ENCODE data around the gene PSG1. TPM values are rescaled to one million over a fixed set of nuclear protein-coding genes. Genes with fewer than 3 reads are reported as not detected.
"Not testable (repeated sequence)": the region's sequence is repeated elsewhere in the genome, so short reads cannot be mapped to it uniquely, and the experiment has no call there.

PSG1 gene
- total RNA-seq, 2 experiments from 2014 or later, result not detected

DNA sequence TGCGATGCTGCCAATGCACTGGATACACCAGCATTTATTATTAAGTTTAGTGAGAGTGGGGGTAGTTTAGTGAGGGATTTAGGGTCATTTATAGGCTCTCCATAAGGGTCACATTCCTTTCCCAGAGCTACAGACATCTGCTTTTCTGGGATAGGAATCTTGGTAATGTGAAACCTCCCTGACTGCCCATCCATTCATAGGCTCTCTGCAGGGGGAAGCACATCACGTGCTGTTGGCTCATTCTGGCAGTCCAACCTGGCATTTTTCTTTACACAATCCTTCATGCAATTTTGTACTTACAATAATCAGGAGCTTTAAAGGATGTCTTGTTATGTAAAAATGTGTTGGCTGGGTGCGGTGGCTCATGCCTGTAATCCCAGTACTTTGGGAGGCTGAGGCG lies 21.0 kb upstream of the PSG1 start:
- H3K27me3 Mint-ChIP-seq; ATAC-seq; DNase-seq; H3K4me1 Mint-ChIP-seq; H3K9me3 Mint-ChIP-seq (ENCODE audit: low read depth); CTCF ChIA-PET; H3K36me3 Mint-ChIP-seq; H3K4me3 Mint-ChIP-seq; H3K27ac Mint-ChIP-seq: not testable (repeated sequence)

DNA sequence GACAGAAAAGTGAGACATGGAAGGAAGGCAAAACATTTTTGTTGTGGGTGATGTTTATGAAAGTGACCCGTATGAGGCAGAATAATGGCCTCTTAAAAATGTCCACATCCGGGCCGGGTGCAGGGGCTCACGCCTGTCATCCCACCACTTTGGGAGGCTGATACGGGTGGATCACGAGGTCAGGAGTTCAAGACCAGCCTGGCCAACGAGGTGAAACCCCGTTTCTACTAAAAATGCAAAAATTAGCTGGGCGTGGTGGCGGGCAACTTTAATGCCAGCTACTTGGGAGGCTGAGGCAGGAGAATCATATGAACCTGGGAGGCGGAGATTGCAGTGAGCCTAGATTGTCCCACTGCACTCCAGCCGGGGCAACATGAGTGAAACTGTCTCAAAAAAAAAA lies 20.2 kb upstream of the PSG1 start:
- H3K27ac Mint-ChIP-seq; H3K4me1 Mint-ChIP-seq; H3K4me3 Mint-ChIP-seq; ATAC-seq; H3K9me3 Mint-ChIP-seq (ENCODE audit: low read depth); H3K27me3 Mint-ChIP-seq; DNase-seq; H3K36me3 Mint-ChIP-seq; CTCF ChIA-PET: not testable (repeated sequence)

- ATAC-seq; DNase-seq; H3K9me3 Mint-ChIP-seq (ENCODE audit: low read depth); H3K36me3 Mint-ChIP-seq; H3K4me3 Mint-ChIP-seq; H3K27ac Mint-ChIP-seq; CTCF ChIA-PET; H3K4me1 Mint-ChIP-seq; H3K27me3 Mint-ChIP-seq: not testable (repeated sequence)
Measured at GRCh38 chr19:42899110-42899509, 19.6 kb upstream of the PSG1 start.

- H3K27me3 Mint-ChIP-seq; CTCF ChIA-PET; H3K36me3 Mint-ChIP-seq; DNase-seq; ATAC-seq; H3K27ac Mint-ChIP-seq; H3K9me3 Mint-ChIP-seq (ENCODE audit: low read depth); H3K4me1 Mint-ChIP-seq; H3K4me3 Mint-ChIP-seq: not testable (repeated sequence)
Measured at GRCh38 chr19:42898656-42899055, 19.1 kb upstream of the PSG1 start.

DNA sequence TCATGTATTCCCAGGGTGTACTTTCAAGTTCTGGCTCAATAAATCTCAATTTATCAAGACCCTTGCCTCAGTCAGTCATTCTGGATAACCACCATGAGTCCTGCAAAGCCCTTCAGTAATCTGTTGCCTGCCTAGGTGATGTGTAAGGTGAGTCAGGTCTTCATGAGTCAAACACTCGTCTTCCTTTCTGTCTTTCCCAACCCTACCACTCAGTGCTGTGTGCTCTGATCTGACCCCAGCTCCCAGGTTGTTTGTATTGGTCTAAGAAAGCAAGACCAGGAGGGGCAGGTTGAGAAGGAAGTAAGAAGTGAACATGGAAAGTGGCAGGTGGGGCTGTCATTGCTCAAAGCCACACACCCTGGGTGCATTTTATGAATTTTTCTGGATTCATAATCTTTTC lies 18.2 kb upstream of the PSG1 start:
- H3K36me3 Mint-ChIP-seq; H3K27me3 Mint-ChIP-seq; DNase-seq; H3K27ac Mint-ChIP-seq; H3K4me1 Mint-ChIP-seq; H3K4me3 Mint-ChIP-seq; CTCF ChIA-PET; ATAC-seq; H3K9me3 Mint-ChIP-seq (ENCODE audit: low read depth): not testable (repeated sequence)

DNA sequence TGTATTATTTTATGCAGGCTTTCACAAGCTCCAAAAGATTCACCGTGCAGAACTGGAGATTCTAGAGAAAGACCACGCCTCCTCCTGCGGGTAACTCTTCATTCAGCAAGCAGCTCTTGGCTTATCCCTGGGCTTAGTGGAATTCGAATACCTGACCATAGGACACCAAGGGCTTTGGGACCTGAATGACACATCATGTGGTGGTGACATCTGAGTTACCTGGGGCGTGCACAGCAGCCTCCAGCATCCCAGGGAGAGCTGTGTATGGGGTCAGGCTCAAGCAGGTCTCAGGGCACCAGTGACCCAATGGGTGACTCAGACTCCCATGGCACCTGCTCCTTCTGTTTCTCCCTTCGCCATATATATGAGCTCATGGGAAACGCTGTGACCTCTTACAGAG lies 10.9 kb upstream of the PSG1 start:
- H3K27me3 Mint-ChIP-seq; H3K9me3 Mint-ChIP-seq (ENCODE audit: low read depth); DNase-seq; H3K27ac Mint-ChIP-seq; H3K4me1 Mint-ChIP-seq; CTCF ChIA-PET; H3K36me3 Mint-ChIP-seq; H3K4me3 Mint-ChIP-seq; ATAC-seq: not testable (repeated sequence)

DNA sequence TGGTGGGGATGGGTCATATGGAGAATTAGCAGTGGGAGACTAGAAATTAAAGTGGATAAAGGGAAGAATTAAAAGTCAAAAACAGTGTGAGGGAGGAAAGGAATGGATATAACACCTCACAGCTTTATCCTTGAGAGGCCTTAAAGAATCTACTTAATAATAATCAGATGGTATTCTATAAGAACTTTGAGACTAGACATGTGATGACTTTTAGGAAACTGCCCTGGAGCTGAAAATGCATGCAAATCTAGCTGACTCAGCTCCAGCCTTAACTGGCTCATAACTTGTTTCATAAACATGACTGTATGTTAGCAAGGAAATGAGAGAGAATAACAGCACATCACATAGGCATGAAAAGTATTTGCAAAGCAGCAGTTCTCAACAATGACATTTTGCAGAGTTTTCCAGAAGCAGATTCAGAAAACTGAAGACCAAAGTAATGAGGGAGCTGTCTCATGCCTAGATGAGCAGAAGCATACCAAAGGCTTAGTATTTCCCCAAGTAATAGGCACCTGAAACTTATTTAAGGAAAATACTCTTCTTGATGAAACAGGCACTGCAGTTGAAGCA lies 8.4 kb upstream of the PSG1 start:
- CTCF ChIA-PET; H3K27ac Mint-ChIP-seq; H3K36me3 Mint-ChIP-seq; H3K4me1 Mint-ChIP-seq; DNase-seq; H3K9me3 Mint-ChIP-seq (ENCODE audit: low read depth); H3K4me3 Mint-ChIP-seq; ATAC-seq: not testable (repeated sequence)
- peaks cover 16% of the 10 kb centered on the region for H3K27me3 Mint-ChIP-seq

- H3K27ac Mint-ChIP-seq; H3K4me1 Mint-ChIP-seq; H3K4me3 Mint-ChIP-seq; DNase-seq; H3K36me3 Mint-ChIP-seq; ATAC-seq; CTCF ChIA-PET; H3K9me3 Mint-ChIP-seq (ENCODE audit: low read depth): not testable (repeated sequence)
- H3K27me3 Mint-ChIP-seq, result peaks cover 16% of the 10 kb centered on the region
Measured at GRCh38 chr19:42882730-42883129, 3.2 kb upstream of the PSG1 start.

DNA sequence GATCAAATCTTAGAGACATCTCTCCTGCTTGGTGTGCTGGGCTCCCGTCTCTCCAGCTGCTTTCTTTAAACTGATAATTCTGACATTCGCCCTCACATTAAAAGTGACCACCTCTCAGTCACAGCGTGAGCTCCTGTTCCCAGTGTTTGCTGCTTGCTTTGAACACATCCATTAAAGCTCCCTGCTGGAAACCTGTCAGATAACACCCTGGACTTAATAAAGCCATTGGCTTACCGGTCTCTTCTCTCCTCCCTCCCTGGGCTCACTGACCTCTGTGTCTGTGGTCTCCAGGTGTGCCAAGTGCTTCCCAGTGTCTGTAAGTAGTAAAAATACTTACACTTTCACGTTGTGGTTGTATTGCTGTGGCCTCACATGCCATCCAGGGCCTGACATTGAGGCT lies 2.5 kb upstream of the PSG1 start:
- H3K9me3 Mint-ChIP-seq (ENCODE audit: low read depth); DNase-seq; H3K27ac Mint-ChIP-seq; ATAC-seq; H3K4me3 Mint-ChIP-seq; CTCF ChIA-PET; H3K4me1 Mint-ChIP-seq; H3K36me3 Mint-ChIP-seq: not testable (repeated sequence)
- H3K27me3 Mint-ChIP-seq, result peaks cover 16% of the 10 kb centered on the region

DNA sequence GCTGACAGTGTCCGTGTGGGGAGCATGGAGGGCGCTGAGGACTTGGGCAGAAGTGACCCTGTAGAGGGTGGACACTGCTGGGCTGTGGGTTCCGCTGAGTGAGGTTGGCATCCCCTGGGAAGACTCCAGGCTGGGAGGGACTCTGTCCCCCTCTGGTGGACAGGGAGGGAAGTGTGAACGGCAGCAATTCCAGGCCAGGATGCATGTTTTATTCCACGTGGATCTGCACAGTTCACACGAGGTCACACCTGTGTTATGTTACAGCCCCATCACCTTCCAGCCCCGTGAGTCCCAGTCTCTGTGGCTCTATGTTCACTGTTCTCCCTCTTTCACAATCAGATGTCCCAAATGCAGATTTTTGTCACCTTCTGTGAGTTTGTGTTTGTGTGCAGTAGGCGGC lies 1.8 kb upstream of the PSG1 start:
- H3K4me1 Mint-ChIP-seq; H3K36me3 Mint-ChIP-seq; H3K27ac Mint-ChIP-seq; CTCF ChIA-PET; H3K9me3 Mint-ChIP-seq (ENCODE audit: low read depth); H3K4me3 Mint-ChIP-seq; ATAC-seq; DNase-seq: not testable (repeated sequence)
- peaks cover 16% of the 10 kb centered on the region for H3K27me3 Mint-ChIP-seq

DNA sequence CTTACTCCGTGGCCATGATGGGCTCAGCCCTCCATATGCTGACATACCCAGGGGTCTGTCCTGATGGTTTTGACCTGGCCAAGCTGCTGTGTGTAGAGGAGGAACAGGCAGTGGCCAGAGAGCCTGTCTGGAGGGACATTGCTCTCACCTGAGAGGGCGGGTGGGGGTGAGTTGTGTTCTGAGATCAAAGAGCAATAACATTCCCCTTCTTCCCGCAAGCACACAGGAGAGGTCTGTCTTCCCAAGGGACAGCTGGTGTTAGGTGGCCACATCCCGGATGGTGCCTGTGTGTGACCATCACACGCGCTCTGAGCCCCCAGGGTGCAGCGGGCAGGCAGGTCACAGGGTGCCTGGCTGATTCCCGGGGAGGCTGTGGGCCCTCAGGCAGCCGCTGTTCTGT lies 1.1 kb upstream of the PSG1 start:
- H3K27me3 Mint-ChIP-seq, result peaks cover 11% of the 10 kb centered on the region
- H3K4me3 Mint-ChIP-seq; CTCF ChIA-PET; H3K36me3 Mint-ChIP-seq; H3K4me1 Mint-ChIP-seq; H3K9me3 Mint-ChIP-seq (ENCODE audit: low read depth); DNase-seq; ATAC-seq; H3K27ac Mint-ChIP-seq: not testable (repeated sequence)

GRCh38 chr19:42876596-42876995 lies 2.9 kb downstream of the PSG1 start:
- H3K4me3 Mint-ChIP-seq; DNase-seq; H3K27me3 Mint-ChIP-seq; H3K36me3 Mint-ChIP-seq; ATAC-seq; H3K27ac Mint-ChIP-seq; CTCF ChIA-PET; H3K4me1 Mint-ChIP-seq; H3K9me3 Mint-ChIP-seq (ENCODE audit: low read depth): not testable (repeated sequence)

DNA sequence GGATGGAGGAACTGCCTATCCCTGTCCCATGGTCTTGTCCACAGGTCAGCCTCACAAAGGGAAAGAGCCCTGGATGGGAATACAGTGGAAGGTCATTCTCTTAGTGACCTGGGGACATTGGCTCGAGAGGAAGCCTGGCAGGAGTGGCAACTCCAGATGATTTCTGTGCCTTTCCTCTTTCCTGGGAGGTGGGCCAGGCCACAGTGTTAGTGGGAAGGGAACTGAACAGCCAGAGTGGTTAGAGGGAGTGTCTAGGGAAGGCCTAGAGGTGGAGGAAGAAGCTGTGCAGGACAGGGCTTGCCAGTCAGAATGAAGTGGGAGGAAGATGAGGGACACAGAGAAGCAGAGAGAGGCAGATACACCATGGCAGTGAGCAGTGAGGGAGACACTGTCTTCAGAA lies 3.6 kb downstream of the PSG1 start:
- H3K4me3 Mint-ChIP-seq; CTCF ChIA-PET; DNase-seq; H3K4me1 Mint-ChIP-seq; H3K27me3 Mint-ChIP-seq; H3K36me3 Mint-ChIP-seq; H3K9me3 Mint-ChIP-seq (ENCODE audit: low read depth); ATAC-seq; H3K27ac Mint-ChIP-seq: not testable (repeated sequence)

GRCh38 chr19:42874901-42875813 lies 4.4 kb downstream of the PSG1 start:
- DNase-seq; H3K27ac Mint-ChIP-seq; ATAC-seq; H3K9me3 Mint-ChIP-seq (ENCODE audit: low read depth); H3K36me3 Mint-ChIP-seq; H3K4me1 Mint-ChIP-seq; CTCF ChIA-PET; H3K4me3 Mint-ChIP-seq; H3K27me3 Mint-ChIP-seq: not testable (repeated sequence)
